HG03521 (cell line): ENCODE results near the gene INPPL1.

ENCODE experiments used
- ATAC-seq: cut with Tn5 transposase; IDR thresholded peaks from one replicate; pipeline ENCODE4 v1.9.1; 2021; ENCODE audit warnings: mild to moderate bottlenecking, moderate library complexity; ENCODE audit not compliant: unreplicated experiment

INPPL1 gene

DNA sequence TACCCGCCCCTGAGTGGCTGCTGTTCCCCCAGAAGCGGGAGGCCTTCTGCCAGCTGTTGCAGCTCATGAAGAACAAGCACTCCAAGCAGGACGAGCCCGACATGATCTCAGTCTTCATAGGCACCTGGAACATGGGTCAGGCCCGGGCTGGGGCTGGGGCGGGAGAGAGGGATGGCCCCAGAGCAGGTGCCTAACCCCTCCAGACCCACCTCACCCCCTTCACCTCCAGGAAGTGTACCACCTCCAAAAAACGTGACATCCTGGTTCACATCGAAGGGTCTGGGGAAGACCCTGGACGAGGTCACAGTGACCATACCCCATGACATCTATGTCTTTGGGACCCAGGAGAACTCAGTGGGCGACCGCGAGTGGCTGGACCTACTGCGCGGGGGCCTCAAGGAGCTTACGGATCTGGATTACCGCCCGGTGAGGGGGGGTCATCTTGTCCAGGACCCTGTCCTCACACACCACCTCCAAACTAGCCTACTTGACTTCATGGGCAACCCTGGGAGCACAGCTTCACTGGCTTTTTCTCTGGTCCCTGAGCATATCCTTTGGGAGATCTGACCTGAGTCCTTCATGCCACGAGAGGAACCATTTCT is 6.3 kb downstream of the INPPL1 start:
- no peak for ATAC-seq

DNA sequence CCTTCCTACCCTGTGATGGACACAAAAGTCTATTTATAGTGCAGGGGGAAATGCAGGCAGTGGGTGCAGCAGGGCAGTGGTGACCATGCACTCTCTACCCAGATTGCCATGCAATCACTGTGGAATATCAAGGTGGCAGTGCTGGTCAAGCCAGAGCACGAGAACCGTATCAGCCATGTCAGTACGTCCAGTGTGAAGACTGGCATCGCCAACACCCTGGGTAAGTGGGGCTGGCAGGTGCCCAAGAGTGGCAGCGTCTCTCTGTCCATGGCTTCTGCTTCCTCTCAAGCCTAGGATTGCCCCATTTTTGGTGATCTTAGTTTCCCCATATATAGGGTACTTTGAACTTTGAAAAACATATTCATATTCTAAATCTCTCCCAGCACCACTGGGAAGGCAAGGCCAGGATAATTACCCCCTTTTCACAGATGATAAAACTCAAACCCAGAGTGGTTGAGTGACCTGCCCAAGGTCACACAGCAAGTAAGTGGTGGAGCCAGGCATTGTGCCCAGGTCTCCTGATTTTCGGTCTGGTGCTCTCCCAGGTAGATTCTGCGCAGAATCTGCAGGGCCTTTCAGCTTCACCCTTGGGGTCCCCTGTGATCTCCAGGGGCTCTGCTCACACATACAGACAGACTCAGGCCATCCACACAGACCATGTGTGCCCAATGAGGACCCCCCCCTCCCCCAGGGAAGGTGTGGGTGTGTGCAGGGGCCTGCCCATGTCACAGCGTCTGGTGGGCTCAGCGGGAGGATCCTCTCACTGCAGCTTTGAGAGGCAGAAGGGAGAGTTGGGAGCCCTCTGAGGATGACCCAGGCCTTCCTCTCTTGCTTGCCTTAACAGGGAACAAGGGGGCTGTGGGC is 7.1 kb downstream of the INPPL1 start:
- ATAC-seq, result no peak

- ATAC-seq, result no peak
These were observed 7.9 kb downstream of the INPPL1 start for GRCh38 chr11:72232260-72233055.

DNA sequence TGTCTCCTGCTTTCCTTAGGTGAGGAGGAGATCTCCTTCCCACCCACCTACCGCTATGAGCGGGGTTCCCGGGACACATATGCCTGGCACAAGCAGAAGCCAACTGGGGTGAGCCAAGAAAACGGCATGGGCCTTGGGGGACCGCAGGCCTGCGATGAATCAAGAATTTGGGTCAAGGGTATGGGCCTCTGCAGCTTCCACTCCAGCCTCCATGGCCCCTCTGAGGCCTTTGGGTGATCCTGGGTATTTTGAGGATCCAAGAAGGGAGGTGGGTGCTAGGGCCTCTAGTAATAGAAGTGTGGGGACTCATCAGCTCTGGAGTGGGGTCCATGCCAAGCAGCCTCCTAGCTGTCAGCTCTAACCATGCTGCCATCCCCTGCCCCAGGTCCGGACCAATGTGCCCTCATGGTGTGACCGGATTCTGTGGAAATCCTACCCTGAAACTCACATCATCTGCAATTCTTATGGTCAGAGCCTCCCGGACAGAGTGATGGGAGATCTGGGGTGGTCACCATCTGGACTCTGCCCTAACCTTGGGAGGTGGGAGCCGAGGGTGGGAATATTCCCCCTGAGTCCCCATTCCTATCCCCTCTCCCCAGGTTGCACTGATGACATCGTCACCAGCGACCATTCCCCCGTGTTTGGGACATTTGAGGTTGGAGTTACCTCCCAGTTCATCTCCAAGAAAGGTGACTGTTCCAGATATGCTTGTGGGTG is 8.6 kb downstream of the INPPL1 start:
- ATAC-seq, result no peak

GRCh38 chr11:72233773-72234513 is 9.4 kb downstream of the INPPL1 start:
- ATAC-seq, result no peak

GRCh38 chr11:72234514-72234830 is 9.9 kb downstream of the INPPL1 start:
- no peak for ATAC-seq

DNA sequence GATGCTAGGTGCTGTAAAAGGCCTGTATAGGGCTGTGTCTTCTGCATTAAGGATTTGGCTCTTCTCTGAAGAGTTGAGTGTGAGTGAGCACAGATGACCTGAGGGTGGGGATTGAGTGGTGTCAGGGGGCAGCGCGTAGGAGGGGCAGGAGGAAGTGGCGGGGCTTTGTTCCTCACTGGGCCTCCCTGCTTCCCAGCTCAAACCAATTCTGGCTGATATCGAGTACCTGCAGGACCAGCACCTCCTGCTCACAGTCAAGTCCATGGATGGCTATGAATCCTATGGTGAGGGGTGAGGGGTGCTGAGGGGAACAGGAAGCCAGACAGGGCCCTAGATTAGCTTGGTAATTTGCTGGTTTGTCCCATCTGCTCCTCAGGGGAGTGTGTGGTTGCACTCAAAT is 10.4 kb downstream of the INPPL1 start:
- ATAC-seq, result no peak

- no peak for ATAC-seq
These were observed 10.9 kb downstream of the INPPL1 start for GRCh38 chr11:72235351-72236057.

GRCh38 chr11:72236083-72236697 is 11.6 kb downstream of the INPPL1 start:
- ATAC-seq, result no peak

DNA sequence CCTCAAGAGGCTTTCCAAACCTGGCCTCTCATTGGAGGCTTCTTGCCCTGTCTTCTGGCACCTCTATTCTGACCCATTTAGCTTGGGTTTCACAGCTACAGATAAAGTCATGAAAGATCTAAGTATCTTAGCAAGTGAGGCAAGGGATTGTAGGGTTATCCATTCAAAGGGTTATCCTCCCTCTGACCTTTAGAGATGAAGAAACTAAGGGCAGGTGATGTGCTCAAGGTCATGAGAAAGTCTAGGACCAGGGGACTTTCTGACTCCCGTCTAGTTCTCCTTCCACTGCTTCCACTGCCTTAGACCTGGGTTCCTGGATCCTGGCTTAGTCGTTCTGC is 12.2 kb downstream of the INPPL1 start:
- no peak for ATAC-seq

DNA sequence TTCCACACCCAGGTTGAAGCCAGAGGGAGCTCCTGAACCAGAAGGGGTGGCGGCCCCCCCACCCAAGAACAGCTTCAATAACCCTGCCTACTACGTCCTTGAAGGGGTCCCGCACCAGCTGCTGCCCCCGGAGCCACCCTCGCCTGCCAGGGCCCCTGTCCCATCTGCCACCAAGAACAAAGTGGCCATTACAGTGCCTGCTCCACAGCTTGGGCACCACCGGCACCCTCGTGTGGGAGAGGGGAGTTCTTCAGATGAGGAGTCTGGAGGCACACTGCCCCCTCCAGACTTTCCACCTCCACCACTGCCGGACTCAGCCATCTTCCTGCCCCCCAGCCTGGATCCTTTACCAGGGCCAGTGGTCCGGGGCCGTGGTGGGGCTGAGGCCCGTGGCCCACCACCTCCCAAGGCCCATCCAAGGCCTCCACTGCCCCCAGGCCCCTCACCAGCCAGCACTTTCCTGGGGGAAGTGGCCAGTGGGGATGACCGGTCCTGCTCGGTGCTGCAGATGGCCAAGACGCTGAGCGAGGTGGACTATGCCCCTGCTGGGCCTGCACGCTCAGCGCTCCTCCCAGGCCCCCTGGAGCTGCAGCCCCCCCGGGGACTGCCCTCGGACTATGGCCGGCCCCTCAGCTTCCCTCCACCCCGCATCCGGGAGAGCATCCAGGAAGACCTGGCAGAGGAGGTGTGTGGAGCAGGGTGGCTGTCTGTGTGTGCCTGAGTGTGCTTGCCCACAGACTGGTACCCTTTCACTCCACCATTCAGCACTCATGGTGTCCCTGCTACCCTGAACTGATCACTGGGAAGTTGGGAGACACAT is 12.8 kb downstream of the INPPL1 start:
- ATAC-seq, result no peak

DNA sequence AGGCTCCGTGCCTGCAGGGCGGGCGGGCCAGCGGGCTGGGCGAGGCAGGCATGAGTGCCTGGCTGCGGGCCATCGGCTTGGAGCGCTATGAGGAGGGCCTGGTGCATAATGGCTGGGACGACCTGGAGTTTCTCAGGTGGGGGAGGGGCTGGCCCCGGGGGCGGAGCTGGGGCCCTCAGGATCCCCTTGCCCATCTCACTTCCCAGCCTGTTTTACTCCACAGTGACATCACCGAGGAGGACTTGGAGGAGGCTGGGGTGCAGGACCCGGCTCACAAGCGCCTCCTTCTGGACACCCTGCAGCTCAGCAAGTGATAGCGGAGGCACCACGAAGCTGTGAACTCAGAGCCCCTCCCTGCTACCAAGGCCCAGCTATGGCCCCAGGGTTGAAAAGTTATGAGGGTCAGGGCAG is 13.5 kb downstream of the INPPL1 start:
- ATAC-seq, result no peak

DNA sequence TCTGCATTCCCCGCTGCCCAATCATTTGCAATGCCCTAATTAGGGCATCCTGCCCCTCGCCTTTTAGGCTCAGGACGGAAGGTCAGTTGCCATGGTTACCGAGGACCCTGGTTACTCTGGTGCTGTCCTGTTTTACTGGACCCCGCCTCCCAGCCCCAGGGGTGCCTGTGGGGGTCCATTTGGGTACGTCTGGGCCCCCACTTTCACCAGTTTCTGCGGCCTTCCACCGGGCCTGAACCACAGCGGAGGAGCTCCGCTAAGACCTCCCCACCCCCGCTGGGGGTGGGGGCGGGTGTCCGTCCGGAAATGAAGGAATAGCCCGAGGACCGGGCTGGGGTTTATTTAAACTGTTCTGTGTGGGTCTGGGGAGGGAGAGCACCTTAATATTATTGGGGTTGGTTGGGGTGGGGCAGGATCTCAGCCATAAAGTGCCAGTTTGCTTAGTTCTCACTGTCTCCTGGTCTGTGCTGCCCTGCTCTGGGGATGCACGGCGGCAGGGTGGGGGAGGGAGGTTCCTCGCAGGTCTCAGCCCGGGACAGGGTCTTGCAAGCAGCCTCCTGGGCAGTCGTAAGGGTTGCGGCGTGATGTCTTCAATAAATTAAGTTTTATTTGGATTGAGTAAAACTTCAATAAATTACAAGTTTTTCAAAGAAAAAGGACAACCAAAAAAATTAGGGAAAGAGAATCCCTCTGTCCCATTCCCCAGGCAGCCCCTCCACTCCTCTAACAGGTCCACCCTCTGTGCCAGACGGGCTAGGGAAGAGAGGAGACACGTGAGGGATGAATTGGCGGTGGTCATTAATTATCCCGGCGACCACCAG is 14.1 kb downstream of the INPPL1 start:
- ATAC-seq, result no peak

DNA sequence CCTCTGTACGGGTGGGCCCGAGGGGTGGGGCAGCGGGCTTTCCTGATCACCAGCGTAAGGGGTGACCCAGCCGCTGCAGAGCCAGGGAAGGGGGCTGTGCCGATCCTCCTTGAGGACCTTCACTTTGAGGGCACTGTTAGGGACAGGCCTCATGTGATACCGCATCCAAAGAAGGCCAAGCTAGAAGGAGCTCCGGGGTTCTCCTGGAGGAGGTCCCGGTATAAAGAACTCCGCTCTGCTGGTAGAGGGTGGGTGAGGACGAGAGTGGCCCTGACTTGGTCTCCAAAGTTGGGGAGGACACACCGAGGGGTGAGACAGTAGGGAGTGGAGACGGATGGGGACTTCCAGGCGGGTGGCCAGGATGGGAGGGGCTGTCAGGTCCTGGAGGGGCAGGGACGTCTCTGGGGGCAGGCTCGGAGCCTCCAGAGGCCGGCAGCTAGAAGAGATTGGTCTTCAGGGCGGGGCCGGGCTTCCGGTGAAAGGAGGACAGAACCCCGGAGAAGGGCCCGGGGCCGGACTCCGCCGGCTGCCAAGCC is 14.8 kb downstream of the INPPL1 start:
- no peak for ATAC-seq

DNA sequence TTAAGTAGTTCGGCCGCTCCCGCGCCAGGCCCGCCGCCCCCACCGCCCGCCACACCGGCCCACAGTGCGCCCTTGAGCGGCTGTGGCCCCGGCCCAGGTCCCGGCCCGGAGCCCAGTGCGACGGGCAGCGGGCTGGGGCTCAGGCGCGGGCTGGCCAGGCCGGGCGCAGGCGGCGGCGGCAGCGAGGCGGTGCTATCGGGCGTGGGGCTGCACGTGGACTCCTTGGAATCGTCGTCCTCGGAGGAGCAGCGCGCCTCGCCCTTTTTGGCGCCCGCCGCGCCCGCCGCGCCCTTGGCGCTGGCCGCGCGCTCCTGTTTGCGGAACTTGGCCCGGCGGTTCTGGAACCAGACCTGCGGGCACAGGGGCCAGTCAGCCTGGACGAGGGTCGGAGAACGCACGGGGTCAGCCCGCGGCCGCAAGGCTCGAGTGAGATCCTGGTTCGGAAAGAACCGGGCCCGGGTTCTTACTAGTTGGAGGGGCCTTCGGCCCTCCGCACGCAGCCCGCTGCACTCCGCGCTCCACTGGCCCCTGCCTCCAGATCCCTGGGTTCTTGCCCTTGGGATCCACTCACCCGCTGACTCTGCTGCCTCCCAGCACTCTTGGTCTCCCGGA is 15.4 kb downstream of the INPPL1 start:
- no peak for ATAC-seq

DNA sequence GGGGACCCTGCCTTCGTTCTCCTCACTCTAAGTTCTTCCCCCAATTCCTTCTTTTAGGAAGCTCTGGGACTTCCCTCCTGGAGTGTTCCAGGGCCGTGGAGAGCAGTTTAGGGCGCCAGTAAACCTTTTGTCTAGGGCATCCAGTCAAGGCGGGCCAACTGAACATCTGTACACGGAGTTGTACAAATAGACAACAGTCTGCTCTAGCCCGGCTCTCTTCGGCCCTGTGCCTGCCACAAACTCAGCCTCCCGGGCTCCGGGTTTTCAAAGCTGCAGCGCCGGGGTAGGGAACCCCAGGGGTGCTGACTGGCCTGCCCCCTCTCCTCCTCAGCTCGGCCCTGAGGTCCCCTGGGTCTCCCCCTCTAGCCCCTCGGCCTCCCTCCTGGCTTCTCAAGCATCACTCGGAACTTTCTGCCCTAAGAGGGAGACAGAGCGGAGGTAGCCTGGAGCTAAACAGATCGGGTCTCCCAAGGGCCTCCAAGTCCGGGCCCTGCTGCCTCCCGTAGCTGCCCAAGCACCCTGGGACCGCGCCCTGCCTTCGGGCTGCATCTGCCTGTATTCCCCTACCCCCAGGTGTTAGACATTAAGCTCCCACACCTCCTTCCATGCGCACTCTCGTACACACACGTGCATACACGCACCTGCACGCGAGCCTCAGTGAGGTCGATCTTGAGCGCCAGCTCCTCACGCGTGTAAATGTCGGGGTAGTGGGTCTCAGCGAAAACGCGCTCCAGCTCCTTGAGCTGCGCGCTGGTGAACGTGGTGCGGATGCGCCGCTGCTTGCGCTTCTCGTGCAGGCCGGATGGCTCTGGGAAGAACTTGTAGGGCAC is 16.1 kb downstream of the INPPL1 start:
- no peak for ATAC-seq
